Vagina (tissue), 2 donors: ENCODE results near the gene UQCRH. TPM values are rescaled to one million over a fixed set of nuclear protein-coding genes. Genes with fewer than 3 reads are reported as not detected.

Experiments used
- DNase-seq, 2 donors: peaks; one replicate each; pipeline ENCODE4 v3.0.0-alpha.2; 2017; ENCODE audit errors: extremely low spot score in 2 of 2
- H3K27ac ChIP-seq: fragments of 200-600 bp; sonication (generic); one replicate; pipeline ENCODE4 v1.5.1; 2019
- H3K27me3 ChIP-seq: fragments of 200-600 bp; sonication (generic); one replicate; pipeline ENCODE4 v1.5.1; 2019
- H3K36me3 ChIP-seq, 2 donors: fragments of 200-600 bp; sonication (generic); one replicate each; pipeline ENCODE4 v1.5.1; 2017 to 2019
- H3K4me1 ChIP-seq: fragments of 200-600 bp; sonication (generic); one replicate; pipeline ENCODE4 v1.5.1; 2019
- H3K4me3 ChIP-seq, 2 donors: fragments of 200-600 bp; sonication (generic); 1 replicate in 1 of 2; 2 replicates in 1 of 2; pipeline ENCODE4 v1.5.1; 2016 to 2019
- H3K9me3 ChIP-seq: fragments of 200-600 bp; sonication (generic); one replicate; pipeline ENCODE4 v1.5.1; 2019
- POLR2A ChIP-seq, 2 donors: fragments of 450-650 bp; IDR thresholded peaks; one replicate each; pipeline ENCODE4 v1.6.1; 2017; ENCODE audit warnings: antibody characterized with exemption in 2 of 2, mild to moderate bottlenecking in 2 of 2, moderate library complexity in 2 of 2
- POLR2AphosphoS5 ChIP-seq, 2 donors: sonication (generic); formaldehyde crosslinking; IDR thresholded peaks; one replicate each; pipeline ENCODE4 v1.9.0; 2017; ENCODE audit warnings: antibody characterized with exemption in 2 of 2, mild to moderate bottlenecking in 2 of 2, low read depth in 1 of 2; ENCODE audit not compliant: insufficient read depth in 1 of 2
- intact Hi-C: fragments of 100-400 bp; cut with DNase I; formaldehyde crosslinking; loops from one replicate; pipeline ENCODE4 v1.15.1; 2023
- total RNA-seq: library from RNA; depleted of rRNA; stranded (reverse); fragments of >200 nt; gene quantifications from one replicate; pipeline ENCODE4 v1.2.3, GENCODE V29; 2016
- TF ChIP-seq, protein P1 (sequence below), 3 experiments: fragments of 450-650 bp in 2 of 3; fragments of 200-600 bp in 1 of 3; sonication (generic) in 1 of 3; IDR thresholded peaks; one replicate each; pipeline ENCODE4 v1.5.1; 2017 to 2019; ENCODE audit warnings: antibody characterized with exemption in 3 of 3, mild to moderate bottlenecking in 2 of 3, moderate library complexity in 2 of 3

The UQCRH gene
- total RNA-seq, 1 donor from 2014 or later: 175 TPM

DNA sequence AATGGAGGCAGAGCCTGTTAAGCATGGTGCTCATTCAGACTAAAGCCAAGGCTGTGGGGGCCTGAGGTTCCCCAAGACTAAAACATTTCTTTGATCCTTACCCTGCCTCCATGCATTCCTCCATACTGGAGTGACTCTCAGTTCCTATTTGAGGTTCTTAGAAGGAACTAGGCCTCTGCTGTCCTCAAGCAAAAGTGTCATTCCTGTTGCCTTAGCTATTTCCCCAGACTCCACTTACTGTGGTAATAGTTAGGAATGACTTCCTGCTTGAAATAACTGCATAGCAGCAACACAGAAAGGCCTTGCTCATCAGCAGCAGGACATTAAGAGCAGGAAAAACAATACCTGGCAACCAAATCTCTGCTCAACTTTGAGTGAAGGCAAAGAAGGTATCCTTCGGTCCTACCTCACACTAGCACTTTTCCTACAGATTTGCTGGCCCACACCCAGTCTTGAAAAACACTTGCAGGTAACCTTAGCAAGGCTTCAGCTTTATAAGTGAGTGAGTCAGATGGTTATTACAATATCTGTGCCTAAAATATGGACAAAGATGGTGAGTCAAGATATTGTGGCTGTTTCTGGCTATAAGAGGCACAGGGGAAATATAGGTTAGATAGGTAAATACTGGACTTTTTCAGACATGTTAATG is 14.9 kb upstream of the UQCRH start:
- no peak overlapping the region for H3K4me3 ChIP-seq
- no peaks in the 10 kb centered on the region for H3K4me1 ChIP-seq
- peaks cover 0 to 33% of the 10 kb centered on the region in 2 donors for H3K36me3 ChIP-seq
- no peak overlapping the region for H3K27ac ChIP-seq
- no peak for DNase-seq
- no peak for TF ChIP-seq POLR2A (IDR thresholded peaks at IDR 0.05)
- TF ChIP-seq POLR2AphosphoS5 (IDR thresholded peaks at IDR 0.05; ENCODE audit: insufficient read depth in 1 of 2, low read depth in 1 of 2): no peak
- TF ChIP-seq, protein P1, sequence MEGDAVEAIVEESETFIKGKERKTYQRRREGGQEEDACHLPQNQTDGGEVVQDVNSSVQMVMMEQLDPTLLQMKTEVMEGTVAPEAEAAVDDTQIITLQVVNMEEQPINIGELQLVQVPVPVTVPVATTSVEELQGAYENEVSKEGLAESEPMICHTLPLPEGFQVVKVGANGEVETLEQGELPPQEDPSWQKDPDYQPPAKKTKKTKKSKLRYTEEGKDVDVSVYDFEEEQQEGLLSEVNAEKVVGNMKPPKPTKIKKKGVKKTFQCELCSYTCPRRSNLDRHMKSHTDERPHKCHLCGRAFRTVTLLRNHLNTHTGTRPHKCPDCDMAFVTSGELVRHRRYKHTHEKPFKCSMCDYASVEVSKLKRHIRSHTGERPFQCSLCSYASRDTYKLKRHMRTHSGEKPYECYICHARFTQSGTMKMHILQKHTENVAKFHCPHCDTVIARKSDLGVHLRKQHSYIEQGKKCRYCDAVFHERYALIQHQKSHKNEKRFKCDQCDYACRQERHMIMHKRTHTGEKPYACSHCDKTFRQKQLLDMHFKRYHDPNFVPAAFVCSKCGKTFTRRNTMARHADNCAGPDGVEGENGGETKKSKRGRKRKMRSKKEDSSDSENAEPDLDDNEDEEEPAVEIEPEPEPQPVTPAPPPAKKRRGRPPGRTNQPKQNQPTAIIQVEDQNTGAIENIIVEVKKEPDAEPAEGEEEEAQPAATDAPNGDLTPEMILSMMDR (IDR thresholded peaks at IDR 0.05): no peak
- intact Hi-C loops: no loop called here
- no peaks in the 10 kb centered on the region for H3K9me3 ChIP-seq
- no peaks in the 10 kb centered on the region for H3K27me3 ChIP-seq

DNA sequence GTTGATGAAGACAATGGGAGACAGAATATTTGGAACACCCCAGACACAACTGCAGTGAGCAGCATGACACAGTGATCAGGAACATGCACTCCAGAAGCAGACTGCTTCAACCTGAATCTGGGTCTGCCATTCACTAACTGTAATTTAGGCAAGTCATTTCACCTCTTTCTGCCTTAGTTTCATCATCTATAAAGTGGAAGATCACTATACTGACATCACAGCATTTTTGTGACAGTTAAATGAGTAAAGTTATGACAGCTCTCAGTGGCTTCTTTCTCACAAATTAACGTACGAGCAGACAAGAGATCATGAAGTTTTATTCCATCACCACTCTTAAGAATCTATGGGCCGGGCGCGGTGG is 14.4 kb upstream of the UQCRH start:
- intact Hi-C loops: no loop called here
- DNase-seq: no peak
- Histone ChIP-seq H3K4me1 (no peaks in the 10 kb centered on the region), H3K9me3 (no peaks in the 10 kb centered on the region), H3K27ac (no peak overlapping the region), H3K4me3 (no peak overlapping the region), H3K36me3 (peaks cover 0 to 38% of the 10 kb centered on the region in 2 donors), H3K27me3 (no peaks in the 10 kb centered on the region)
- TF ChIP-seq, protein P1 (IDR thresholded peaks at IDR 0.05): no peak
- no peak for TF ChIP-seq POLR2A (IDR thresholded peaks at IDR 0.05)
- no peak for TF ChIP-seq POLR2AphosphoS5 (IDR thresholded peaks at IDR 0.05; ENCODE audit: insufficient read depth in 1 of 2, low read depth in 1 of 2)

DNA sequence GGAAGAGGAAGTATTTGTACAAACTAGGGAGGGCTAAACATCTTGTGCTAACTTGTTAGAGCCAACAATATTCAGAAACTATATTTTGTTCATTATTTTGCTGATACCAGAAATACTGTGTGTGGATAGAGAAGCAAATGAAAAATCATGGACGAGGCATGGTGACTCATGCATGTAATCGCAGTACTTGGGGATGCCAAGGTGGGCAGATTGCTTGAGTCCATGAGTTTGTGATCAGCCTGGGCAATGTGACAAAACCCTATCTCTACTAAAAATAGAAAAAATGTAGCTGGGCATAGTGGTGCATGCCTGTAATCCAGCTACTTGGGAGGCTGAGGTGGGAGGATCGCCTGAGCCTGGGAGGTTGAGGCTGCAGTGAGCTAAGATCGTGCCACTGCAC is 13.5 kb upstream of the UQCRH start:
- no peak overlapping the region for H3K27ac ChIP-seq
- peaks cover 0 to 37% of the 10 kb centered on the region in 2 donors for H3K36me3 ChIP-seq
- H3K4me1 ChIP-seq: no peaks in the 10 kb centered on the region
- intact Hi-C loops: no loop called here
- H3K9me3 ChIP-seq: no peaks in the 10 kb centered on the region
- H3K27me3 ChIP-seq: no peaks in the 10 kb centered on the region
- TF ChIP-seq POLR2A (IDR thresholded peaks at IDR 0.05) (no peak), POLR2AphosphoS5 (IDR thresholded peaks at IDR 0.05; ENCODE audit: insufficient read depth in 1 of 2, low read depth in 1 of 2) (no peak)
- TF ChIP-seq, protein P1 (IDR thresholded peaks at IDR 0.05): no peak
- DNase-seq: no peak
- H3K4me3 ChIP-seq: no peak overlapping the region

DNA sequence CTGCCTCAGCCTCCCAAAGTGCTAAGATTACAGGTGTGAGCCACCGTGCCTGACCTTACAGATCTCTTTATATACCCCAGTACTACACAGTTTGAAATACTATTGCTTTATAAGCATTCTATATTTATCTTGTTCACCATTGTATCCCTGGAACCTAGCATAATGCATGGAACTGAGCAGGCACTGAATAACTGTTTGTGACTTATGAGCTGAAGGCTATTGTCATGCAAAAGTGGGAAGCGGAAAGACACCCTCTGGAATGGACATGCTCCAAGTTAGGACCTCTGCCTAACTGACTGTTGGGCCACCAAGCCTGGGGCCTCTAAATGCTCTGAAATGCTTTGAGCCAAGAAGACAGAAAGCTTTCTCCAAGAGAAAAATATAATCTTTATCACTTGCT is 8.2 kb upstream of the UQCRH start:
- Histone ChIP-seq H3K36me3 (peaks cover 0 to 50% of the 10 kb centered on the region in 2 donors), H3K9me3 (no peaks in the 10 kb centered on the region), H3K27ac (no peak overlapping the region), H3K4me1 (peaks cover 13% of the 10 kb centered on the region), H3K4me3 (no peak overlapping the region), H3K27me3 (no peaks in the 10 kb centered on the region)
- intact Hi-C loops: no loop called here
- TF ChIP-seq, protein P1 (IDR thresholded peaks at IDR 0.05): no peak
- TF ChIP-seq POLR2A (IDR thresholded peaks at IDR 0.05) (no peak), POLR2AphosphoS5 (IDR thresholded peaks at IDR 0.05; ENCODE audit: insufficient read depth in 1 of 2, low read depth in 1 of 2) (no peak)
- no peak for DNase-seq

DNA sequence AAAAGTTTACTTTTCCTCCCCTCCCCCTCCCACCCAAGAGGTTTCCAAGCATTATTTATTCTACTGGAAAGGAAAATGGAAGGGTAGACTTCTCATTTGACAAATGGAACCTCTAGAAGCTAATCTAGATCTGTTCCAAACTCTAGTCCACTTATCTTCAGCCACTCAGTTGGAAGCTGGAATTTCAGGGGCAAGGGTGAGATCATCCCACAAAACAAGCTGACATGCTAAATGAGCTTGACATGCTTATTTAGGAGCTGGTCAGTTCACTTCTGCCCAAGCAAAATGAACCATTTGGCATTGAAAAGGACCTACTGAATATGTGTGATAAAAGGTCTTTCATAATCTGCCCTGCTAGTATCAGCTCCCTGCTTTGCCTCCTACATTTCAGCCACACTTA is 5.1 kb upstream of the UQCRH start:
- Histone ChIP-seq H3K4me1 (peaks cover 28% of the 10 kb centered on the region), H3K27ac (no peak overlapping the region)
- TF ChIP-seq POLR2AphosphoS5 (IDR thresholded peaks at IDR 0.05; ENCODE audit: insufficient read depth in 1 of 2, low read depth in 1 of 2) (no peak), POLR2A (IDR thresholded peaks at IDR 0.05) (no peak)
- TF ChIP-seq, protein P1 (IDR thresholded peaks at IDR 0.05): no peak

More for the DNA sequence above, 5.1 kb upstream of the UQCRH start:
- no peak overlapping the region for H3K4me3 ChIP-seq
- peaks cover 0 to 46% of the 10 kb centered on the region in 2 donors for H3K36me3 ChIP-seq
- H3K27me3 ChIP-seq: no peaks in the 10 kb centered on the region
- no peaks in the 10 kb centered on the region for H3K9me3 ChIP-seq
- DNase-seq: no peak
- intact Hi-C loops: no loop called here
